Left ventricle myocardium superior (tissue), 1 donor: ENCODE results near the gene HLX. TPM values are rescaled to one million over a fixed set of nuclear protein-coding genes. Genes with fewer than 3 reads are reported as not detected.

Experiments used
- ATAC-seq: fragments of 200-7000 bp; cut with Tn5 transposase; one replicate; pipeline ENCODE4 v1.9.1; 2020; ENCODE audit warnings: mild to moderate bottlenecking, moderate library complexity
- DNase-seq: peaks from one replicate; pipeline ENCODE4 v3.0.0-alpha.2; 2020
- intact Hi-C: fragments of 100-400 bp; cut with micrococcal nuclease; formaldehyde crosslinking; loops from one replicate; pipeline ENCODE4 v1.11.0; 2022
- total RNA-seq: library from RNA; stranded (reverse); fragmentation: NEBNext Ultra II Directional; extraction: Animal tissue kit (Norgen Biotek cat#: 25700); gene quantifications from one replicate; pipeline ENCODE4 v1.2.1, GENCODE V29; 2021
- donor health status: DM: no; HTN: yes; CAD: no; lungs with severe emphysema.

The HLX gene
- total RNA-seq, 1 donor from 2014 or later, result 4.0 TPM

DNA sequence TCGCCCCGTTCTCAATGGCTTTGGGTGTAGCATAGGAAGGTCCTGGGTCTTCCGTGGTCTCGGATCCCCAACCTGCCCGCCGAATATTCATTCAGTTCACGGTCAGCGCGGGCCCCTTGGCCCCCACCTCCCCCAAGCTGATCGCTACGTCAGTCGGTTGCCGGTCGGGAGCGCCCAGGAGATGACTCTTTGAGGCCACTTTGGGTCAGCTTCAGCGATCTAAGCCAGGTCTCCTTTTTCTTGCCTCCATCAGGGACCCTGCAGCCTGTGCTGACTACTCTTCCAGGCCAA lies 12.8 kb downstream of the HLX start:
- ATAC-seq, result no peak
- no peak for DNase-seq
- intact Hi-C loops, result no loop called here

DNA sequence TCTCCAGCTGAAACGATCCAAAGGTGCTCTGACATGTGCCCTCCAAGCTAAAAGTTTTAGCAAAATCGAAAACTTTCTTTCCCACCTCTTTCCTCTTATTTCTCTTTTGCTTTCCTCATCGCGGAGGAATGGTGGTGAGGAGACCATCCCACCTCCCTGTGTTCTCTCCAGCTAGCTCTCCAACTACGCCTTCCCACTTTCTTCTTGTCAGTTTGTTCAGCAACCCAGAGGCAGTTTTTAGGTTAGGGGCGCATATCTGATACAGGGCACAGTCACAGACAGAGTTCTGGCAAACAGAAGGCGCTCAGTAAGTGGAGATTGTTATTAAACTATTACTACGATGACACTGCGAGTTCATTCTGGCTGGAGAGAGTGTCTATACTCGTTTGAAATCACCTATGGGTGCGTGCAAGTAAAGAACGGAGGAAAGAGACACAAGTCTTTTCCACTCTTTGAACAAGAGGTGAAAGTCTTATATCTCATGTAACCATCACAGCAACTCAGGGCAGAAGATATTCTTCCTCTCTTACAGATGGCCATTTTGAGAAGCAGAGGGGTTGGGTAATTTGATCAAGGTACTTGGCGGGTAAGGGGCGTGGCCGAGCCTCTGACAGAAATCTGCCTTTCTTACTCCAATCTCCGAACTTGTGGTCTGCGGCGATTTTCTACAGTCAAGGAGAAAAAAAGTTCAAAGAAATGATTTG lies 13.9 kb downstream of the HLX start:
- intact Hi-C loops, result no loop called here
- ATAC-seq, result no peak

DNA sequence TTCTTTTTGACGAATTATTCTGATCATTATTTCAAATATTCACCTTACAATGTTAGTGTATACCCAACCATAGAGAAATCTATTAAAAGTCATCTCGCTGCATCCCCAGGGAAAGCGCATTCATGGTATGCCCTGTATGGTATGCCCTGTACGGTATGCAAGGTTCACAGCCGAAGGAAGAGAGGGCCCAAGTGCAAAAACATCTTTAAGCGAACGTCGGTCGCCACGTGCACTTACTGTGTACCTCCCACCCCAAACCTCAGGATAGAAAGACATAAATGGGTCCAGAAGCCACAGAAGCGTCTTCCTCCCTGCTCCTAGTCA lies 14.4 kb downstream of the HLX start:
- DNase-seq (no peak), ATAC-seq (no peak)
- intact Hi-C loops, result no loop called here

More for the DNA sequence above, 13.9 kb downstream of the HLX start:
- no peak for DNase-seq

DNA sequence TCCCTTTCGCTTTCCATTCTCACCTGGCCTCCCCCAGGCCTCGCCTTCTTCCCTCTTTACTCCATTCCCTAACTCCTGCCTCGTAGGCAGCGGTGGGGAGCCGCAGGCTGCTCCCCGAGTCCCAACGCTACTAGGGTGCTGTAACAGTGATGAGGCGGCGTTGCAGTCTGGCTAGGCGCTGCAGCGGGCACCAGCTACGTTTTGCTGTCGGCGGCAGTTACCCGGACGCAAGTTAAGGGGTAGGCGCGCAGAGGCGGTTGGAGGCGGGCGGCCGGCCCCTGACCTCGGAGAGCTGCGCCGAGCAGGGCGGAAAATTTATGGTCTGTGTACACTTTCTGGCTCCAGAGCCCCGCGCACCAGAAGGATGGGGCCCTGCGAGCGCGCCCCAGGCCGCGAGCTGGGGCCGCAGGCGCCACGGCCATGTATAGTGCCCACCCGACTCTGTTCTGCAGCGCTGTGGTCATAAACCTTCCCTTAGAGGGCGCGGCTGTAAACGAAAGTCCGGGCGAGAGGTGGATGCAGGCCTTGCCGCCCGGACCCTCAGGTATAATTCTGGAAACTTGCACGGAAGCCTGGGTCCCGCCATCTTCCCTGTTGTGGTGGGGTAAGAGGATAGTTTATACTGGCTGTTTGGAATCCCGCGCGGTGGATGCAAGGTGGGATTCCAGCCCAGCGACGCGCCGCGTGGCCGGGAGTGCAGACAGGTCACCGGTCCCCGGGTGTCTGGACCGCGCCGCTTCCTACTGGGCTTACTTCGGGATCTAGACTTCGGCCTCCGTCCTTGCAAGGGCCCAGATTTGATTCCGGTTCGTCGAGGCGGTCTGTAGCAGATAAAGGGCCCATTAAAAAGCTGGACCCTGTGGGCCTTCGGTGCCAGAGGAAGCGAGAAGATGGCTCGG lies 15.0 kb downstream of the HLX start:
- peak; percentile 43 for ATAC-seq
- no peak for DNase-seq
- intact Hi-C loops, result no loop called here

DNA sequence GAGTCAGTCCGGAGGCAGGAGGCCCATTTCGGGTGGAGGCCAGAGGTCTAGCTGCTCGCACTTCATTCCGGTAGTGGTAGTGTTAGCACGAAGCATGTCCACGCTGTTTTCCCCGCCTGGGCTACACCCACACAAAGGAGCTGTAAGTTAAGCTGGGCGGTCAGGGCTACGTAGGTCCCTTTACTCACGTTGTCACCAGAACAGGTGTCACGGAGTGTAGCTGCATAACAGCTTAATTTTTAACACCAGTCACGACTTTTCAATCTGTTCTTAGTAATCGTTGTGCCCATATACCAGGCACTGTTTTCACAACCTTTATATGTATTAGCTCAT lies 15.6 kb downstream of the HLX start:
- intact Hi-C loops, result no loop called here
- ATAC-seq, result no peak
- DNase-seq, result no peak

DNA sequence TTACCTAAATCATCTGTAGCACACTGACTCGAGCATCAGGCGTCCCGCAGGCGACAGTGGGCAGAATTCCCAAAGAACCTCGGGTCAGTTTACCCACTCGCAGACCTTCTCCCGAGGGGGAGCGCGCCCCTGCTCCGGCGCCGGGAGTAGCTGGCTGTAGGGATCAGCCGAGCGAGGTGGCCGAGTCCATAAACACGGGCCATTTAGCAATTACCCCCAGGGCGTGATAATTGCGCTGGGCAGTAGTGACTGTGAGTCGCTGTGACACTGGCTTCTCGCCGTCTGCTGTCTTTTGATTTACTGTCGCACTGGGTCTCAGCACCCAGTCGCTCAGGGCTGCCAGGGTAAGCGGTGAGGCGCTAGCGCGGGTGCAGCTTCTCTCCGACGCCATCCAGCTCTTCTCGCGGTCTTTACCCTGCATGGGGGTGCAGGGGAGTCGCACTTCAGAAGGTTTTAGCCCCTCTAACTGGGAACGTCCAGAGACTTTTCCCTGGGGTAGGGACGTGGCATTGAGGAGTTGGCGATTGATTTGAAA lies 16.2 kb downstream of the HLX start:
- DNase-seq (no peak), ATAC-seq (no peak)
- intact Hi-C loops, result no loop called here

DNA sequence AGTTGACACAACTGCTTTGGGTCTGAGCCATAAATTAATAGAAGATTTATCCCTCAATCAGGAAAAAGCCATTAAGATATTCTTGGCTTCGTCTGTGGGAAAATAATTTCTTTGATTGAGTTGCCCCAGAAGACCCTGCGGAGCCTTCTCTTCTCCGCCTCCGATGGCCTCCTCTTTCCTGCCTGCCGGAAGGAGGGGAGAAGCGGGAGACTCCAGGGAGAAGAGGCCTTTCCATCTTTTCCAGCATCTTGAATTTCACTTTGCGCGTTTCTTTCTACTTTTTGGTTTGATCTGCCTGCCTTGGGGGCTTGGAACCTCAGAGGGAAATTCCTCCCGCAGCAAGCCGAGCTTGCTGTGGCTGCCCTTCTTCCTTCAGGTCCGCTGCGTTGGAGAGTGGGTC lies 16.8 kb downstream of the HLX start:
- DNase-seq (no peak), ATAC-seq (peak; percentile 24)
- intact Hi-C loops, result no loop called here

DNA sequence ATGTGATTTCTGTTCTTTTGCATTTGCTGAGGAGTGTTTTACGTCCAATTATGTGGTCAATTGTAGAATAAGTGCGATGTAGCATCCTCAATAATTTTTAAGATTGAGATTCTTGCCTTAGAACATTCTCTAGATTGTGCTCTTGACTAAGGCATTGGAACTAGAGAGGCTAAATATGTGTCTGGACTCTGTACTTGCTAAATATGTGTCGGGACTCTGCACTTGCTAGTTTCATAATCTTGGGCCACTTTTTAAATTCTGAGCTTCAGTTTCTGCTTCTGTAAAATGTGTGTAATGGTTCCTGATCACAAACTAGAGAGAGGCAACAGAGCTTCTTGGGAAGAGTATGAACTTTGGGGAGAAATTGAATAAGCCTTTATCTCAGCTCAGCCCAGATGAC lies 21.6 kb downstream of the HLX start:
- DNase-seq, result no peak
- intact Hi-C loops, result loop anchor here (10.0 kb wide), 1 partner anchor 274 kb away; no protein-coding TSS in a partner anchor
- no peak for ATAC-seq

DNA sequence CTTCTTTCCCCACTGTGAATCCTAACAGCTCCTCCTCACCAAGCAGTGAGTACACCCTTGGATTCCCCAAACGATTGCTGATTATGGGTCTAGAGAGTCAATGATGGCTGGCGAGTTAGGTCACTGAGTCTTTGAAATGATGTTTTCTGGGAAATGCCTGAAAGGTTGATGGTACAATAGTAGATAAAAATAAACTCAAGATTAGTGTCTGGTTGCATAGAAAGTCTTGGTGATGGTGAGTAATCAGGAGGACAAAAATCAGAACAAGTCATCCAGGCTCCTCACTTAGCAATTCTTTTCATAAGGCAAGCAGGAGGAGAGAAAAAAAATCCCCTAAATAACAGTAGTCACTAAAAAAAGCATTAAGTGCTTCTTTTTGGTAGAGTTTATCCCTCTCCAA lies 22.6 kb downstream of the HLX start:
- intact Hi-C loops, result loop anchor here (10.0 kb wide), 1 partner anchor 273 kb away; no protein-coding TSS in a partner anchor
- DNase-seq (no peak), ATAC-seq (no peak)

DNA sequence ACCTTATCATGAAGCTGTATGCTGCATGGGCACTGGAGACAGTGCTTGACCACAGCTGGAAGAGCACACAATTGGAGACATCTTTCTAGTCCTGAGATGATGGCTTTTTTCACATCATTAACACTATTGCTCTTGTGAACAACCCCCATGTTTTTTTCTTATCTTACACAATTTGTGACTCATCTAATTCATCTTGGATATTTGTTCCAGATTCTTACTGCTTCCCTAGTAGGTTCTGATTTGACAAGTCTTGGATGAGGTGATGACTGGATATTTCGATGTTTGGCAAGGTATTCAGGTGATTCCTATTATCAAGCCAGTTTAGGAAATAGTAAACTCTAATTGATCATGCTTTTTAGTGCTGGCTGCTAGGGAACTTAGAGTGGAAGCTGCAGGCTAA lies 23.7 kb downstream of the HLX start:
- intact Hi-C loops, result loop anchor here (10.0 kb wide), 1 partner anchor 272 kb away; no protein-coding TSS in a partner anchor
- ATAC-seq, result no peak

DNA sequence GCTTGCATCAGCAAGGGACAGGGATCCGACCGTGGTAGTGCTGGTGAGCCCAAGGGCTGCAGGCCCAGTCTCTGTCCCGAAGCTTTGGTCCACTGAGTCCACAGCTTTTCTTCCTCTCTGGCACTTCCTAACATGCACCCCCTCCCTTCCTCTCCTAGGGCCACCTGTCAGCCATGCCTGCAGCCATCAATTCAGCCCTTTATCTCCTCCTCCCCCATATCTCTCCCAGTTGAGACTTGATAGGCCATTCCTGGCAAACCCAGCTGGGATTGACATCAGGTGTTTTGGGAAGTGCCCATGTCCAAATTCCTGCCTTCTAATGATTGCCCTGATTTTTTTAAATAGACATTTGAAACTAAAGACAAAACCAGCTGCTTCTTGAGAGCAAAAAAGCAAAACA lies 25.6 kb downstream of the HLX start:
- intact Hi-C loops, result loop anchor here (10.0 kb wide), 1 partner anchor 270 kb away; no protein-coding TSS in a partner anchor
- DNase-seq, result no peak
- ATAC-seq, result no peak

More for the DNA sequence above, 23.7 kb downstream of the HLX start:
- DNase-seq, result no peak

DNA sequence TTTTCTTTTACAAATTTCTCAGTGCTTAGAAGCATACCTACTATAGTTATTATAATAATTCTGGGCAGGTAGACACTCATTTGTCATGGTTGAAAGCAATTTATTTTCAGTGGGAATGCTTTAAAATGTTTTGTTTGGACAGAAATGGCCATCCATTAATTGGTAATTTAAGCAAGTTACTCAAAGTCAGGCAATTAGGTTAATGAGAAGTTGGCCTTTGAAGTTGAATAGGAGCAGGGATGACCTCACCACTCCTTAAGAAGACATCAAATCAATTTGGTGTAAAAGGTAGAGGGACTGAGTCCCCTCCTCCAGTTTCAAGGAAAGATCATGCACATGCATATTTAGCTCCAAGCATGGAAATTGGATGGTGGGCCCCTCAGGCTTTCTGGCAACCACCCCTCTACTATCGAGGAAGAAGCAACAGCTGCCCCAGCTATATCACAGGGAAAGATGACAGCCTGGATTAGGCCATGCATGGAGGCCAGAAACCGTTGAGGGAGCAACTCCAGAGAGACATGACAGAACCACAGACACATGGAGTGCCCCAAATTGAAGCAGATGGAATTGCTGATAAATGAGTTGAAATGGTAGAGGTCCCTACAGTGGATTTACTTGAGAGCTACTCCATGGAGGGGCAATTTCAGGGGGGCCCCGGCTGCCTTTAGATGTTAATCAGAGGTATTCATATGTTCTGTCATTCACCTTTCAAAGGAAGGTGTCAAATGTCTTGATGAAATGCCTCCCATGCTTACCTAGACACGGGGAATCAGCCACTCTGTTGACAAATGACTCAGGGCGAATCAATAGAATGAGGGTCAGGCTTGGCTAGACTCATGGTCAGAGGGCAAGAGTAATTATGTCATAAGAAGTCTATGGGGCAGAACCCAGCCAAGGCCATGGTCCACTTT lies 26.7 kb downstream of the HLX start:
- ATAC-seq (no peak), DNase-seq (no peak)
- intact Hi-C loops, result loop anchor here (10.0 kb wide), 1 partner anchor 269 kb away; no protein-coding TSS in a partner anchor

DNA sequence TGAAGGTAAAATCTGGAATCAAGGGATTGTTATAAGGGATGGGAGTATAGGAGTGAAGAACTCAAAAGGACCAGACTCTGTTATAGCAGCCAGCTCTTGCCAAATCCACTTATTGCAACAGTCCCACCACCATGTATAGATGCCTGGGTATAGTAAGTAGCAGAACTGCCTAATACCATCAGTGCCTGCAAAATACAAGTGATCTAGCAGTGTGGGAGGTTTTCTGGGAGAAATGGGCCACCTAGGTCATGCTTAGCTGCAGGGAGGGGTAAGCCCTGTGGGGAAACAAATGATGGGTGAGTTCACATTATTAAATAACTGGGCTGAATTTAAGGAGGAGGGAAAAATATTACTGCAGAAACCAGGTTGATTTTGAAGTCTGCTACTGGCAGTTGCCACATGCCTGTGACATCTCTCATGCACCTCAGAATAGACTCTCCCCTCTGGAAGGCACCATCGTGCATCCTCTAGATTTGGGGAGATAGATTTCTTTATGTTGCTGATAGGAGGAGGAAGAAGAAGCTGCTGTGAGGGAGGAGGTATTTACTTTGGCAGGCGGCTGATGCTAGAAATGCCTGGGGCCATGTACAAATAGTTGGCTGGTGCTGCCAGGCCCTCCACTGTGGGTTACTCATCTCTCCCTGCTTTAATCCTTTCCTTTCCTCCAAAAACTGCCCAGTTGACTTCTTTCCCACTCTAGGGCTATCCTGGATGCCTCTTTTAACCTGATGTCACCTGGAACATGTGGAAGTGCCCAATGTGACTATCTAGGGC lies 27.5 kb downstream of the HLX start:
- ATAC-seq (no peak), DNase-seq (no peak)
- intact Hi-C loops, result loop anchor here (10.0 kb wide), 1 partner anchor 268 kb away; no protein-coding TSS in a partner anchor

DNA sequence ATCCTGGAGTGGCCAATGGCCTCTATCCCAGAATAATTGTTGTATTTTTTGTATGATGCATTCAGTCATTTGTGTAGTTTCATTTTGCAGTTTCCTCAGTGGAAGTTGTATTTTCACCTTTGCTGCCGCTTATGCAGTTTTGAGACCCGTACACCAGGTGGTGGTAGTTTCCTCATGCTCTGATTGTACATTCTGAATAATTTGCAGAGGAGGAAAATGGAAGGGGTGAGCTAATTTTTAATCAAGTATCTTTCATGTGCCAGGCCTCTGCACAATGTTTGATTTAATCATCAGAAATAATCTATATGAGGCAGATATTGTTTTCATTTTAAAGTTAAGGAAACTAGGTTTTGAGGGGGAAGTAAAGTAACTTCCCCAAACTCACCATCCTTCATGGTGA lies 29.5 kb downstream of the HLX start:
- ATAC-seq, result no peak
- intact Hi-C loops, result loop anchor here (10.0 kb wide), 1 partner anchor 266 kb away; no protein-coding TSS in a partner anchor
- DNase-seq, result no peak

DNA sequence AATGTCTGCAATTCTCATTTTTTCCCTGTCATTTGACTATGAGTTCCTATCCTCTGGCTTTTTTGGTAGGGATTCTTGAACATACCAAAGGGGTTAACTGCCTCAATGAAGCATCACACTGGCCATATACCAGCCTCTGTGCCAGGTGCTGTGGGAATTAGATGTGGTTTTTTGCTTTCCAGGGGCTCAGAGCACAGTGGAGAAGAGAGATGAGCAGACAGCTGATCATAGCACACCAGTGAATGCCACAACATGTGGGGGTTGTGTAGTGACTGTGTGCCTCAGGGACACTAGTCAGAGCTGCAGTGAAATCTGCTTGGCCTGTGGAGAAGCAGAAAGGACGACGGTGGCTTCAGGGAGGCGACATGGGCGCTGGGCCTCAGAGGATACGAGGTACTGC lies 30.8 kb downstream of the HLX start:
- DNase-seq (no peak), ATAC-seq (no peak)
- intact Hi-C loops, result no loop called here

DNA sequence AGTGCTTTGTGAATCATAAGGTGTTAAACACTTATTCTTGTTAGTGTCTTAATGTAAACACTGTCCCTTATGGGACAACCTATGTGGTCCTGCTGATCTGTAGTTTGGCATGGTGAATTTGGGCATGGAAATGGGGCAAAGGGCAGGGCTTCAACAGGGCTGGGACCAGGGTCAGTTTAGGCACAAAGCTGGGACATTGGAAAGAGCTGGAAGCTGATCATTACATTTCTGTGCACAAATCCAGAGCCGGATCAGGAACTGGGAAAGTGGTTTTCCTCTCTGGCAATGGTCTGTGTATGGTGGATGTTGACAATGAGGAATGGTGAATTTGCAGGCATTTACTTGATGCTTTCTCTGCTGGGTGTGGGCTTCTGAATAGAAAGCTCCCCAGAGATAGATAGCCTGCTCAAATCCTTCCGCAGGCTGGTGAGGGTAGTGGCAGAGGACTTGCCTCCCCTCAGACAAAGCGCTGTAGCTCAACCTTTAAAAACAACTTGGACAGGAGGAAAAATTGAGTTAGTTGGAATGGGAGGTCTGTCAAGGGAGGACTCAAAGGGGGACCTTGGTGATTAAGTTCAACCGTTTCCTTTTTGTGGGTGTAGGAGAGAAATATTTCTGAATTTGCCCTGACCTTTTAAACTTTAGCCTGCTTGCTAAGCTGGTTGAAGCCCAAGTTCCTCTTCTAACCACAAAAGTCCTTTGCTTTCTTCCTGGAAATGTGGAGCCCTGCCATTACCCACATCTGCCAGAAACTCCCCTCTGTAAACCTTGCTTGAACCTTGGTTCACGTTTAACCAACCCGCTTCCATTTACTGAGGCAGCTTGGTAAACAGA lies 35.3 kb downstream of the HLX start:
- intact Hi-C loops, result no loop called here
- DNase-seq, result no peak
- peak; percentile 15 for ATAC-seq

DNA sequence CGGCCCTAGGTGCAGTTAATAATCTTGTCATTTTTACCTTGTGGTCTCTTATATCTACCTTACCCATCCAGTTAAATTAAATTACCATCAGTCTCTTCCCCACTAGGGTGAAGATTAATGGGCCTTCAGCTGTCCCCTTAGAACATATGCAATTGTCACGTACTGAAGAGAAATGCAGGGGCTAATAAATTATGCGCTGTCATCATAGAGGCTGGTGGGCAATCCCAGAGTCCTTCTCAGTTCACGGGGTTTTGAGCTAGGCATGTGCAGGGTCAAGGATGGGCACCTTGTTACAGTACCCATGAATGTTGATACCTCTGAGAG lies 35.8 kb downstream of the HLX start:
- no peak for DNase-seq
- ATAC-seq, result no peak
- intact Hi-C loops, result no loop called here

DNA sequence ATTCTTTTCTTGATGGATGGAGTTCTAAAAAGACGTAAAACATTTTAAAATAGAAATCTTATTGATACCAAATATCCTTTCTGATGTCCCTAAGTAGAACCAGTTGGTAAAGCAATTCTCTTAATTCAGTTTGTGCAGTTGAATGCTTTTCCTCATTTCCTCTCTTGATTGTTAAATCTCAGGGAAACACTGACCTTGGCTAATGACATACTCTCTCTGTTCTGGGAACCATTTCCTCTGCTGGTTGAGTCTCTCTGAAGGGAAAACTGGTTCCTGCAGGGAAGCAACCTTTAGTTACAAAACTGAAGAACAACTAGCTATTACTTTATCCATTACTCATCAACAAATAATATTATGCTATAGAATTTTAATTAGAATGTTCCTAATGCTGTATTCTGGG lies 36.7 kb downstream of the HLX start:
- ATAC-seq (no peak), DNase-seq (no peak)
- intact Hi-C loops, result no loop called here
